Astrocyte (in vitro differentiated cells and primary cell): ENCODE measurements around the gene KIF25.

Experiments used
- CTCF ChIP-seq: IDR thresholded peaks from 2 replicates; pipeline ENCODE4 v1.5.1; 2011; ENCODE audit warnings: low read depth, mild to moderate bottlenecking, inconsistent platforms, low read length, moderate library complexity; ENCODE audit not compliant: insufficient read depth
- EZH2 ChIP-seq: IDR thresholded peaks from 2 replicates; pipeline ENCODE4 v1.6.1; 2012; ENCODE audit warnings: mild to moderate bottlenecking, low read length, inconsistent platforms; ENCODE audit not compliant: insufficient read depth

DNA sequence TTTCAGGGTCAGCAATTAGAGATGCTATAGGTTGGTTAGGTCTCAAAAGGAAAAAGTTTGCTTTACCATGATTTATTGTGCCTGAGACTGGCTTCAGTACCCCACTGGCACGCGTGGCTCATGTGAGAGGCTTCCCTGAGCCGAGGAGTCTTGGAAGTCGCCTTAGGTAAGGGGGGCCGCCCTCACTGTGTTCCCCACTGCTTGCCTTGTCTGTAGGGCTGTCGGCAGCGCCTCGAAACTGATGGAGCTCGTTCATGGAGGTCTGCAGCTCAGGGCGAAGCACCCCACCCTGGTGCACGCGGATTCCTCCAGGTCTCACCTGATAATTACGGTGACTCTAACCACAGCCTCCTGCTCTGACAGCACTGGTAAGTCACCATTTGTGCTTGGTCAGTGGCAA lies 42.4 kb downstream of the KIF25 start:
- TF ChIP-seq CTCF, result no peak
- TF ChIP-seq EZH2, result no peak
